ENCODE measurements around the gene MAP3K5.

- TF ChIP-seq CTCF (IDR thresholded peaks at IDR 0.05) (no peak), POLR2A (IDR thresholded peaks at IDR 0.05) (no peak)
Observed at GRCh38 chr6:136524936-136525413, 267.3 kb downstream of the MAP3K5 start.
